Esophagus squamous epithelium (tissue), 5 donors: Measurements from ENCODE around the gene SETDB2. TPM values are rescaled to one million over a fixed set of nuclear protein-coding genes. Genes with fewer than 3 reads are reported as not detected.
A peak's percentile ranks its signal among the peaks of the same experiment; 100 is the strongest.
"Not testable (repeated sequence)": the region's sequence is repeated elsewhere in the genome, so short reads cannot be mapped to it uniquely, and the experiment has no call there.

ENCODE experiments used
- DNase-seq: peaks from one replicate; lab custom pipeline; 2025; lab: John Stamatoyannopoulos, UW
- H3K27ac ChIP-seq, 4 donors: fragments of 200-600 bp; sonication (generic); one replicate each; pipeline ENCODE4 v1.5.1; 2016 to 2019; ENCODE audit warnings: mild to moderate bottlenecking in 1 of 4
- H3K27me3 ChIP-seq, 4 donors: fragments of 200-600 bp; sonication (generic); 1 replicate in 3 of 4; 2 replicates in 1 of 4; pipeline versions ENCODE4 v1.5.1 to v1.6.0; 2017 to 2021; ENCODE audit warnings: antibody characterized with exemption in 1 of 4
- H3K36me3 ChIP-seq, 3 donors: fragments of 200-600 bp; sonication (generic); one replicate each; pipeline ENCODE4 v1.5.1; 2016 to 2019
- H3K4me1 ChIP-seq, 3 donors: fragments of 200-600 bp; sonication (generic); one replicate each; pipeline ENCODE4 v1.5.1; 2017 to 2019
- H3K4me3 ChIP-seq, 4 donors: fragments of 200-600 bp; sonication (generic); 1 replicate in 3 of 4; 2 replicates in 1 of 4; pipeline ENCODE4 v1.5.1; 2016 to 2019; ENCODE audit warnings: mild to moderate bottlenecking in 2 of 4, moderate library complexity in 1 of 4
- H3K9me3 ChIP-seq, 3 donors: fragments of 200-600 bp; sonication (generic); one replicate each; pipeline ENCODE4 v1.5.1; 2016 to 2019
- POLR2A ChIP-seq, 4 donors: fragments of 450-650 bp; IDR thresholded peaks; one replicate each; pipeline ENCODE4 v1.6.1; 2017; ENCODE audit warnings: antibody characterized with exemption in 4 of 4, mild to moderate bottlenecking in 4 of 4, moderate library complexity in 3 of 4
- WGBS, 2 donors: methylation state at CpG; one replicate each; pipeline ENCODE4 v1.1.5; 2018; 5-methylcytosine and 5-hydroxymethylcytosine counted together
- intact Hi-C: fragments of 100-400 bp; cut with DNase I; formaldehyde crosslinking; loops from one replicate; pipeline ENCODE4 v1.15.0; 2022
- total RNA-seq, 4 donors: library from RNA; depleted of rRNA; stranded (reverse); fragments of >200 nt; gene quantifications; one replicate each; pipeline ENCODE4 v1.1.0, GENCODE V29; 2016
- TF ChIP-seq, protein P1 (sequence below), 6 experiments: fragments of 450-650 bp in 4 of 6; fragments of 200-600 bp in 2 of 6; sonication (generic) in 2 of 6; IDR thresholded peaks; one replicate each; pipeline ENCODE4 v1.5.1; 2016 to 2019; ENCODE audit warnings: antibody characterized with exemption in 6 of 6, mild to moderate bottlenecking in 4 of 6, moderate library complexity in 4 of 6
- donor health status: DM: yes; HTN: yes; CAD: no.

Gene SETDB2
- total RNA-seq, 4 donors from 2014 or later = 2.3 to 9.0 (median 4.8) TPM

DNA sequence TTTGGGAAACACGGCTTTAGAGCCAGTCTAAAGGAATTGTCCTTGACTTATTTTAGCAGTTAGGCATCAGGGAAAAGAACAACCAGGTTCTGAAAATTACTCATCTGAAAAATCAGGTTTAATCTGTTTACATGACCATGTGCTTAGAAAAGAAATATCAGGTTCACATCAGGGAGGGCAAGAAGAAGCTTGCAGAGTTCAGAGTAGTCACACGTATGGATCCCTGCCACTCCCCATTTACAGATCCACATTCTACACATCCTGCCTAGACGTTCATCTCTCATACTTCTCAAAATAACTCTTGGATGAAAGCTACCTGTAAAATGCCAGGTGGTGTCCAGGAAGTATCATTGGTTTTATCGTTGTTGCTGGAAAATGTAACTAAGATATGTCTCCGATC, 37.7 kb downstream of the SETDB2 start:
- intact Hi-C loops = no loop called here

DNA sequence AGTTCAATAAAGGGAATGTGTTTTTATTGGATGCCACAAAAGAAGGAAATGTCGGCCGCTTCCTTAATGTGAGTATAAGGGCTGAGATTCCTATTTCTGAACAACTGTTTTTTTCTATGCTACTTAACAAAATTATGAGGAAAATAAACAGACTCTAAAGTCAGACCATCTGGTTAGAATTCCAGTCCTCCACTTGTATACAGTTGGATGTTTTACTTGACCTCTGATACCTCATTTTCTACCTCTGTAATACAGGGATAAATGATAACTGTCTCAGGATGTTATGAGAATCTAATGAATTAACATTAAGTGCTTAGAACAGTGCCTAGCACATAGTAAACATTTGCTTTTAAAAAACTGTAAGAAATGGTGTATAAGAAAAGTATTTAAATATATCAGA, 44.5 kb downstream of the SETDB2 start:
- intact Hi-C loops = no loop called here
- Histone ChIP-seq H3K9me3 (no peaks in the 10 kb centered on the region), H3K27ac (no peak overlapping the region), H3K4me3 (no peak overlapping the region), H3K27me3 (no peaks in the 10 kb centered on the region), H3K4me1 (no peaks in the 10 kb centered on the region), H3K36me3 (peaks cover 0 to 59% (median 0%) of the 10 kb centered on the region in 3 donors)
- TF ChIP-seq, protein P1, sequence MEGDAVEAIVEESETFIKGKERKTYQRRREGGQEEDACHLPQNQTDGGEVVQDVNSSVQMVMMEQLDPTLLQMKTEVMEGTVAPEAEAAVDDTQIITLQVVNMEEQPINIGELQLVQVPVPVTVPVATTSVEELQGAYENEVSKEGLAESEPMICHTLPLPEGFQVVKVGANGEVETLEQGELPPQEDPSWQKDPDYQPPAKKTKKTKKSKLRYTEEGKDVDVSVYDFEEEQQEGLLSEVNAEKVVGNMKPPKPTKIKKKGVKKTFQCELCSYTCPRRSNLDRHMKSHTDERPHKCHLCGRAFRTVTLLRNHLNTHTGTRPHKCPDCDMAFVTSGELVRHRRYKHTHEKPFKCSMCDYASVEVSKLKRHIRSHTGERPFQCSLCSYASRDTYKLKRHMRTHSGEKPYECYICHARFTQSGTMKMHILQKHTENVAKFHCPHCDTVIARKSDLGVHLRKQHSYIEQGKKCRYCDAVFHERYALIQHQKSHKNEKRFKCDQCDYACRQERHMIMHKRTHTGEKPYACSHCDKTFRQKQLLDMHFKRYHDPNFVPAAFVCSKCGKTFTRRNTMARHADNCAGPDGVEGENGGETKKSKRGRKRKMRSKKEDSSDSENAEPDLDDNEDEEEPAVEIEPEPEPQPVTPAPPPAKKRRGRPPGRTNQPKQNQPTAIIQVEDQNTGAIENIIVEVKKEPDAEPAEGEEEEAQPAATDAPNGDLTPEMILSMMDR (IDR thresholded peaks at IDR 0.05) = no peak
- TF ChIP-seq POLR2A (IDR thresholded peaks at IDR 0.05) = no peak
- DNase-seq = no peak
- 85 to 89% methylated on average over 2 of the region's 2 CpGs for WGBS, 2 donors

More for the DNA sequence above, 37.7 kb downstream of the SETDB2 start:
- Histone ChIP-seq H3K36me3 (peaks cover 0 to 85% (median 12%) of the 10 kb centered on the region in 3 donors), H3K9me3 (no peaks in the 10 kb centered on the region), H3K27ac (no peak overlapping the region), H3K27me3 (no peaks in the 10 kb centered on the region), H3K4me3 (no peak overlapping the region), H3K4me1 (peaks cover 0 to 13% (median 0%) of the 10 kb centered on the region in 3 donors)
- DNase-seq = no peak
- TF ChIP-seq POLR2A (IDR thresholded peaks at IDR 0.05) = no peak
- TF ChIP-seq, protein P1 (IDR thresholded peaks at IDR 0.05) = no peak
- WGBS, 2 donors = 35 to 39% methylated on average over 5 of the region's 5 CpGs

DNA sequence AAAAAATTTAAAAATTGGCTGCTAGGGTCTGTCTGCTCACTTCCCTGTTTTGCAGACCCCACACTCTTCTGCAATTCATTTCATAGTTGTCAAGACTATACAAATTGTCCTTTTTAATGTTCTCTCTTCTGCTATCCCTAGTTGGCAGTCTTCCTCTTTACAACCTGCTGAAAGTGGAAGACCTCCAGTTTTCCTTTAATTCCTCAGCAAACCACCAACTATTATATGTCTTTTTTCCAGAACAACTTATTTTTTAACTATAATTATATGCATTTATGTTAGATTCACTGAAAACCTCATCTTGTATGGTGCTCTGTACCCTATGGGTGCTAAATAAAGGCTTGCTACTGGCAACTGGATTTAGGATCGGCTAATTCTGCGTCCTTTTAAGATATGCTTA, 50.6 kb downstream of the SETDB2 start:
- no peaks in the 10 kb centered on the region for H3K27me3 ChIP-seq
- peak overlapping the region; percentile 50 to 77 (median 63) for H3K4me3 ChIP-seq
- DNase-seq = no peak
- H3K36me3 ChIP-seq = no peaks in the 10 kb centered on the region
- 48 to 52% methylated on average over 2 of the region's 2 CpGs for WGBS, 2 donors
- H3K9me3 ChIP-seq = no peaks in the 10 kb centered on the region
- intact Hi-C loops = no loop called here
- peaks cover 0 to 42% (median 6%) of the 10 kb centered on the region in 3 donors for H3K4me1 ChIP-seq
- TF ChIP-seq POLR2A (IDR thresholded peaks at IDR 0.05) = no peak
- TF ChIP-seq, protein P1 (IDR thresholded peaks at IDR 0.05) = no peak
- peak overlapping the region in 3 of 4 donors; percentile 86 to 95 (median 91) for H3K27ac ChIP-seq

DNA sequence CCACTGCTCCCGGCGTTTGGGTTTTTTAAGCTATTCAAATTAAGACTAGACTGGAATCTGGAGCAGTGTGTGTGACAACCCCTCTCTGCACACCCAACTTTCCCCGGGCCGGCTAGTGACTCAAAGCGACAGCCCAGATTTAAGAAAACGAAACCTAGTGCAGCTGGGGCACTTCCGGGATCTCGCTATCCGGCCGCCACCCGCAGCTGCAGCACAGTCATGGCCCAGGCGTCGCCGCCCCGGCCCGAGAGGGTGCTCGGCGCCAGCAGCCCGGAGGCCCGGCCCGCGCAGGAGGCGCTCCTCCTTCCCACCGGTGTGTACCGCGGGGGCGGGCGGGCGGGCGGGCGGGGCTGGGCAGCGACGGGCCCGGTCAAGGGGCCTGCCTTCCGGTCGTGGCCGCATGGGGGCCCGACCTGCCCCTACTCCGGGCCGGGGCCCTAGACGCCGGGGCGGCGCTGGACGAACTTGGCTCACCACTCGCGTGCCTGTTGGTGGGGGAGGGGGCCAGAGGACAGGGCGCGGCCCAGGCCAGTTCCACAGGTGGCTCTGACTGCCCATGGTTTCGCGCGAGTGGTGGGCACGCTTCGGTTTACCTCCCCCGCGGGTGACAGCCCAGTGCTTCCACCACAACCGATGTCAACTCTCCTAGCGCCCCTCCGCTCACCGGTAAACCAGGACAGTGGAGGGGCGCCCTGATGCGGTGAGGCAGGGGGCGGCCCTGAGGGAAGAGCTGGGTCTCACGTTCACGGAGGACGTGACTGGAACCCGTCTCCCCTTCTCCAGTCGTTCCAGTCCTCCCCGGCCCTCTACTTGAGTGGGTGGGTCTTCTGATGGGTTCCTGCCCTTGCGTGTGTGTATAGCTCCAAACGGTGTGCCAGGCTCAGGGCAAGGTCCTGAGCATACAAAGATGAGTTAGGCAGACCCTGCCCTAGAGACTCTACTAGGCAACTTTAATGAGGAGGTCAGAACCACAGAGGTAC, 52.0 kb downstream of the SETDB2 start, which contains the start of gene PHF11:
PHF11 (plus strand) TSS at position 171 of the 980 bp plus-strand sequence; CDS start at position 220, 49 bp downstream.
- Histone ChIP-seq H3K27me3 (no peaks in the 10 kb centered on the region), H3K27ac (peak within 1 kb of the TSS; percentile 86 to 96 (median 93)), H3K4me1 (peaks cover 0 to 52% (median 6%) of the 10 kb centered on the region in 3 donors), H3K36me3 (peaks cover 0 to 2% (median 0%) of the 10 kb centered on the region in 3 donors), H3K4me3 (peak within 1 kb of the TSS; percentile 50 to 77 (median 63)), H3K9me3 (no peaks in the 10 kb centered on the region)
- peak; percentile 20 for DNase-seq
- WGBS, 2 donors = 0% methylated on average over 2 to 8 of the region's 71 CpGs
- intact Hi-C loops = no loop called here
- TF ChIP-seq, protein P1 (IDR thresholded peaks at IDR 0.05) = peak in 2 of 6 experiments; percentile 16
- peak in 2 of 4 donors; percentile 71 to 73 for TF ChIP-seq POLR2A (IDR thresholded peaks at IDR 0.05)

DNA sequence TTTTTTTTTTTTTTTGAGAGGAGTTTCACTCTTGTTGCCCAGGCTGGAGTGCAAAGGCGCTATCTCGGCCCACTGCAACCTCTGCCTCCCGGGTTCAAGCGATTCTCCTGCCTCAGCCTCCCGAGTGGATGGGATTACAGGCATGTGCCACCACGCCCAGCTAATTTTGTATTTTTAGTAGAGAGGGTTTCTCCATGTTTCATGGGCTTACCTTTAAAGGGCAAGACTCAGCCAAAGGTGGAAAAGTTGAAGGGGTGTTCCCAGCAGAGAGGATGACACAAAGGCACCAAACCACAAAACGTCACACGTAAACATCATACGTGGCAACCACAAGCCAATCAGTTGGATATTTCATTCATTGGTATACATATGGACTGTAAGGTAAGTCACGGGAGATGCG, 52.8 kb downstream of the SETDB2 start:
- H3K36me3 ChIP-seq, intact Hi-C loops, DNase-seq, H3K27me3 ChIP-seq, H3K9me3 ChIP-seq: not testable (repeated sequence)
- Histone ChIP-seq H3K4me1 (peaks cover 0 to 52% (median 6%) of the 10 kb centered on the region in 3 donors), H3K4me3 (peak overlapping the region in 2 of 4 donors; percentile 61 to 65), H3K27ac (peak overlapping the region; percentile 5 to 96 (median 93))
- WGBS, 2 donors = 69 to 80% methylated on average over 9 to 11 of the region's 11 CpGs
